NCI-H2107 treated with DMSO at 0.1 percent for 48 hours (cell line): ENCODE data around the gene TLE5.
"Not testable (repeated sequence)": the region's sequence is repeated elsewhere in the genome, so short reads cannot be mapped to it uniquely, and the experiment has no call there.

ENCODE experiments used
- DNase-seq: peaks from one replicate; lab custom pipeline; 2025; ENCODE audit not compliant: unreplicated experiment; lab: John Stamatoyannopoulos, UW

TLE5 gene

DNA sequence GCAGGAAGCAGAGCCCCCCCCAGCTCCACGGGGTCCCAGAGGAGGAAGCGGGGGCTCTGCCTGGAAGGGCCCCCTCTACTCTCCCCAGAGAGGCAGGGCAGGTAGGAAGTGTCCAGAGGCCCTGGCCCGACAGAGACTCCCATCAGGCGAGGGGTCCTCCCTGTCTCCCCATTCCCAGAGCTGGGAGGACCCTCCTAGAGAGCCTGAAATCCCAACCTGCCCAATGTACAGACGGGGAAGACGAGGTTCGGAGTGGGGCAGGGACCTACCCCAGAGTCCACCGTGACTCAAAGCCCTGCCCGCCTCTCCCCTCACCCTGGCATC lies 34.4 kb downstream of the TLE5 start:
- DNase-seq = no peak

- no peak for DNase-seq
Observed at GRCh38 chr19:3027292-3027691, 35.0 kb downstream of the TLE5 start.

GRCh38 chr19:3026768-3027167 lies 35.5 kb downstream of the TLE5 start:
- DNase-seq = no peak

- DNase-seq = peak; percentile 60
Observed at GRCh38 chr19:3025549-3025886, 36.8 kb downstream of the TLE5 start.

DNA sequence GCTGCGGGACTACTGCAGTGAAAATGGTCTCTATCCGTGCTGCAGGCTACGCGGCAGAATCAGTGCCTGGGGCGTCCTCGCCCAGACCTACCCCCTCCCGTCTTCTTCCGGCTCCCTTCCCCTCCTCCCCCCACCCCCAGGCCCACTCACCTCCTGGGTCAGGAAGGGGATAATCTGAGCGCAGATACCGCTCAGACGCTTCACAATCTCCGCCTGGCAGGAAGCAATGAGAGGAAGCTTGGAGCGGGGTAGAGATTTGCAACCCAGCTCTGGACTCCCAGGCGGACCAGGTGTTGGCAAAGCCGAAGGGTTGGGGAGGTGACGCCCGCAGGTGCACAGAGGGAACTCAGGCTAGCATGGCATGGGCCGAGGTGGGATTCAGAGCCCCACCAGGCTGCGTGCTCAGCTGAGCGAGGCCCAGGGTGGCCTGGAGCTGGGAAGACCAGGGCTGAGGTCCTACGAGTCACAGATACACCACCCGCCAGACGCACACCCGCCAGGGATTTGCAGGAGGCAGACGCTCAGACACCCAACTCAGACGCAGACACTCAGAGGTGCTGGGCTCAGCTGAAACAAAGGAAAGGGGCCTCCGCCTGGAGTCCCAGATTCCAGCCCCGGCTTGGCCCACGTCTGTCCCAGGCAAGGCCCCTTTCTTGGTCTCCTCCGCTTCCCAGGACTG lies 37.3 kb downstream of the TLE5 start:
- DNase-seq = peak; percentile 60

DNA sequence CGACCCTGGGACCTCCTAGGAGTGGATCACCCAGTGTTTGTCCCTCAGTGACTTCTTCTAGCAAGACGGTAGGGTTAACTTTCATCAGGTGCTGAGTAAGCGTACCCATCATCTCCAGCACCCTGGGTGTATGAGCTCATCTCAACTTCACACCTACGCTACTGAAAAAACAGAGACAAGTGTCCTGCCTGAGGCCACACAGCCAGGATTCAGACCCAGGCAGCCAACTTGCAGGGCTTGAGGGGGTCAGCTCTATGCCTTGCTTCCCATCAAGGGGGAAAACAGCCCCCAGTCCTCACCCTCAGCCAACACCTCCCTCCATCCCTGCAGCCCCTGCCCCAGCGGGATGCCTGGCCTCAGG lies 37.8 kb downstream of the TLE5 start:
- DNase-seq = no peak

- DNase-seq = no peak
Observed at GRCh38 chr19:3020321-3020960, 41.9 kb downstream of the TLE5 start.

DNA sequence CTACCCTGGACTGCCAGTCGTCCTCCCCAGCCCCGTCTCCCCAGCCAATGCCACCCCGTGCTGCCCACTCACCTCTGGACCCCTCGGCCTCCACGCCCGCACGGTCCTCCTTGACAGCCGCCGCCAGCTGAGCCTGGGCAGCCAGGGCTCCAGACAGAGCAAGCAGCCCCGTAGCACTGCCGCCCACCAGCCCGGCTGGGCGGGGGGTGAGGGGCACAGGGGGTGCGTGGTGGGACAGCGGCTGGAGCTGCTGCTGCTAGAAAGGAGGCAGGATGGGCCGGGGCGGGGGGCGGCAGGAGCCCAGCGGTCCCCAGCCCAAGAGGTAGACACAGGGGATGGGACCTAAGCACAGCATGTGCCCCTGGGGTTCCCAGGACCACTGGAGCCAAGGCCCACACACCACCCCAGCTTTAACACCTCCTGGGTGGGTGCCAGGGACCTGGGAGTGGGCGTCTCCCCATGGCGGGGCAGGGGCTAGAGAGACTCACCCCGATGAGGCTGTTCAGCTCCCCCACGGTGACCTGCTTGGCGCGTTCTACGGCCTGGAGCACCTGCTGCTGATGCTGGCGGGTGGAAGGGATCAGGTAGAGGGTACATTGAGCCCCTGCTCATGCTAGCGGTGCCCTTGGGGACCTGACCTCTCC lies 43.0 kb downstream of the TLE5 start:
- DNase-seq = no peak

GRCh38 chr19:3017923-3018322 lies 44.4 kb downstream of the TLE5 start:
- no peak for DNase-seq

DNA sequence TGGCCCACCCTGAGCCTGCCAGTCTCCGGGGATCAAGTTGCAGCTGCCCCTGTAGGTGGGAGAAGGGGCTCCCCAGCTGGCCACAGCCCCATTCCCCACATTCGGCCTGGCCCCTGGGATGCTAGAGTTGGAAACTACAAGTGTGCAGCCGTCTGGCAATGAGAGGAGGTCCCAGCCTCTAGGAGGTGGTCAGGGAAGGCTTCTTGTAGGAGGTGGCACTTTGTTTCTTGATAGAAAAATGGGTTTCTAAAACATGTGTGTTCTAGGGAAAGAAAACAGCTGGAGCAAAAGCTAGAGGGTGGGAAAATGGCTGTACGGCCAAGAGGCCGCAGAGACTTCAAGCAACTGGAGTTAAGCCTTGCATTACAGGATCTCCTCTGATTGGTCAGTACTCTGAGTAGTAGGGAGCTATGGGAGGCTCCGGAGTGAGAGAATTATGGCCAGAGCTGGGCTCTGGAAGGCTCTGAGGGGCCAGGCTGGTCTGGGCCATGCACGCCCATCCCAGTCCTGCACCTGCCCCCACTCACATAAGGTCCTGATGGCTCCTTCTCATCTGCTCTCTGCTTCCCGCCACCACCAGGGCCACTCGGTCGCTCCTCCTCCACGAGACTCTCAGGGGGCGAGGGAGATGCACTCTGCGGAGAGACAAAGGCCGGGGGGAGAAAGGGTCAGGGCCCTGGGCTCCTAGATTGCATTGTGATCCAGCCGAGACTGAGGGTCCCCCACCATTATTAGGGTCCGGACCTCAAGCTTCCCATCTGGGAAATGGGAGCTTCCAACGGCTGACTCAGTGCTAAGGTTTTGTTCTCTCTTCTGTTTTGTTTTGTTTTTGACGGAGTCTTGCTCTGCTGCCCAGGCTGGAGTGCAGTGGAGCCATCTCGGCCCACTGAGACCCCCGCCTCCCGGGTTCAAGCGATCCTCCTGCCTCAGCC lies 46.9 kb downstream of the TLE5 start:
- no peak for DNase-seq

DNA sequence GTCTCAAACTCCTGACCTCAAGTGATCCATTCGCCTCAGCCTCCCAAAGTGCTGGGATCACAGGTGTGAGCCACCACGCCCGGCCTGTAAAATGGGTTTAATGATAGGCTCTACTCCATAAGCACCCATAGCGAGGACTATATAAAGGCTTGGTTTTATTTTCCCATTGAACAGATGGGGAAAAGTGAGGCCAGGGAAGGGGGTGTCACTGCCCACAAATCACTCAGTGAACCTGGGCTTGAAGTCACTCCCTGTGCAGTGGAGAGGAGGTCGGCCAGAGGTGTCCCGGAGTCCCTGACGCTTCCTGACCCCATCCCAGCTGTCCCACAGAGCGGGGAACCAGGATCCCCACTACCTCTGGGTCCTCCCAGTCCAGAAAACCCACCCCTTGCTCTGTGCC lies 48.2 kb downstream of the TLE5 start:
- DNase-seq = no peak

GRCh38 chr19:3013263-3013725 lies 49.0 kb downstream of the TLE5 start:
- DNase-seq = no peak

DNA sequence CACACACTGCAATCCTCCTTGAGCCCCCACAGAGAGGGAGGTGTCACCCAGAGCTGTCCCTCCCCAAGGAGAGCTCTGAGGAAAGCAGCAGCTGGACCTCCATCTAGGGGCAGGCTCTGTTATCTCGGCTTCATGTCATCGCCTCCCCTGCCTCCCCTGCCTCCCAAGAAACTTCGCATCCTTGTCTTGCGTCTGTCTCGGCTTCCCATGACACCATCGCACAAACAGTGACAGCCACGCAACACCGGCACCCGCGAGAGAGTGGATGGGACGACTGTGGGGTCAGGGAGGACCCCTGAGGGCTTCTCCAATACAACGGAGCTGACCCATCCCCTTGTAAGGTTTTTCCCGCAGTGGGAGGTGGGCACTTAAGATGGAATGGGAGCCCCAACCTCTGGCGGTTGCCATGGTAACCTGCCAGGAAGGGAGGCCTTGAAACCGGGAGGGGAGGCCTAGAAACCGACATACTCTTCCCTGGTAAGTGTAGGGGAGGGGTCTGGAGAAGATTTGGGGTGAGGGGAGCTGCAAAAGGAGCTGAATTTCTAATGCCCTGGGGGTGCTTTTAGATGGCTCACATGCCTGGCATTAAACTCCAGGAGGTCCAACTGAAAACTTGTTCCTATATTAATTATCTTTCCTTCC lies 49.6 kb downstream of the TLE5 start:
- DNase-seq = no peak

GRCh38 chr19:3012059-3012458 lies 50.2 kb downstream of the TLE5 start:
- not testable (repeated sequence) for DNase-seq

- no peak for DNase-seq
Observed at GRCh38 chr19:3010871-3011270, 51.4 kb downstream of the TLE5 start.

GRCh38 chr19:3008994-3009393 lies 53.3 kb downstream of the TLE5 start:
- DNase-seq = no peak

GRCh38 chr19:3007975-3008374 lies 54.3 kb downstream of the TLE5 start:
- no peak for DNase-seq

GRCh38 chr19:3006075-3006767 lies 56.1 kb downstream of the TLE5 start:
- no peak for DNase-seq

DNA sequence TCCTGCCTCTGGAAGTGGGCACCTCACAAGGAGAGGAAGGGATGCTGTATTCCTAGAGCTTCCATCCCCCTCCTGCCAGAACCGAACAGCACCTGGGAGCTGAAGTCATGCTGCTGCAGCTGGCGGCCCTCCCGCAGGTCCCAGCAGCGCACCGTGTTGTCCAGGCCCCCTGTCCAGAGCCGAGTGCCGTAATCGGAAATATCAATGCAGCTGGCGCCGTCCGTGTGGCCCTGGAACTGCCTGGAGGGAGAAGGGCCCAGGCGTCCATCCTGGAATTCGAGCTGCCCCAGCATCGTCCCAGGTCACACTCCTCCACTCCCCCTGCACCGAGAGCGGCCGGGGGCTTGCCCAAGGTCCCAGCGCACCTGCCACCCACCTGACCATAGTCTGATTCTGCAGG lies 57.0 kb downstream of the TLE5 start:
- no peak for DNase-seq

DNA sequence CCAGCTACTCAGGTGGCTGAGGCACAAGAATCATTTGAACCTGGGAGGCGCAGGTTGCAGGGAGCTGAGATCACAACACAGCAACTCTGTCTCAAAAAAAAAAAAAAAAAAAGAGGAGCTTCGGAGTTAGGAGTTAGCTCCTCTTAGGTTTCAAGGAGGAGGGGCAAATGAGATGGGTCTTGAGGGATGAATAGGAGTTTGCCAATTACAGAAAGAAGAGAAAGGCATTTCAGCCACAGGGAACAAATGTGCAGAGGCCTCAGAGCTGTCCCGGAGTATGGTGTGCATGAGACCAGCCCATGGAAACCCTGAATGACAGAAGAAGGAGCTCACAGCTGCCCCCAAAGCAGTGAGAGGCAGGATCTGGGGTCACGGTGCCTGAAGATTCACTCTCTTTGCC lies 57.8 kb downstream of the TLE5 start:
- DNase-seq = no peak

DNA sequence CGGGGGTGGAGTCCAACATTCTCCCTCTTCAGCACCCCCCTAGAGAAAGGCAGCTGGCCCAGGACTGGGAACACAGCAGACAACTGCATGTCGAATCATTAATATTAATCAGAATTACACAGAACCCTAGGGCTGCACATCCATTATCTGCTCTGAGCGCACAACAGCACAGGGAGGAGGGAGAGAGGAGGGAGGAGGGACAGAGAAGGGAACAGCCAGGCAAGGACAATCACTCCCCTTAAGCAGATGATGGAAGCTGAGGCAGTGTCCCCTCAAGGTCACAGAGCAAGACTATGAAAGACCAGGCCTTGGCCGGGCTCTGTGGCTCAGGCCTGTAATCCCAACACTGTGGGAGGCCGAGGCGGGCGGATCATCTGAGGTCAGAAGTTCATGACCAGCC lies 59.2 kb downstream of the TLE5 start:
- DNase-seq = no peak
